Renal cortical epithelial cell (primary cell): ENCODE results near the gene ATP6V0B. TPM values are rescaled to one million over a fixed set of nuclear protein-coding genes. Genes with fewer than 3 reads are reported as not detected.

Experiments
- DNase-seq: peaks from one replicate; pipeline ENCODE4 v3.0.0-alpha.2; 2011; ENCODE audit warnings: low read depth
- total RNA-seq: library from RNA; depleted of rRNA; stranded (reverse); fragments of >200 nt; gene quantifications from 2 replicates; pipeline ENCODE4 v1.2.3, GENCODE V29; 2014

Gene ATP6V0B
- total RNA-seq, 1 donor from 2014 or later = 69.4 TPM

GRCh38 chr1:43969746-43970466 is 4.9 kb upstream of the ATP6V0B start, which contains the start of gene DPH2:
Gene DPH2 (plus strand): TSS chr1:43970010. CDS start chr1:43970176, 166 bp downstream.
- peak; percentile 95 for DNase-seq

- DNase-seq = no peak
Observed at GRCh38 chr1:43970502-43970901, 4.3 kb upstream of the ATP6V0B start.

- no peak for DNase-seq
Observed at GRCh38 chr1:43970911-43971310, 3.8 kb upstream of the ATP6V0B start.

GRCh38 chr1:43971336-43971980 is 3.3 kb upstream of the ATP6V0B start:
- no peak for DNase-seq

GRCh38 chr1:43973981-43974442 is 748 bp upstream of the ATP6V0B start:
- no peak for DNase-seq

GRCh38 chr1:43975249-43975961 is 645 bp downstream of the ATP6V0B start:
- DNase-seq = no peak

- DNase-seq = no peak
Observed at GRCh38 chr1:43976045-43976444, 1.3 kb downstream of the ATP6V0B start.

GRCh38 chr1:43976890-43977289 is 2.1 kb downstream of the ATP6V0B start:
- DNase-seq = no peak

GRCh38 chr1:43977376-43978263 is 2.9 kb downstream of the ATP6V0B start:
- no peak for DNase-seq

GRCh38 chr1:43978264-43978550 is 3.4 kb downstream of the ATP6V0B start:
- no peak for DNase-seq

- no peak for DNase-seq
Observed at GRCh38 chr1:43978551-43979260, 3.9 kb downstream of the ATP6V0B start, which contains the start of gene B4GALT2. Gene B4GALT2 (plus strand): TSS chr1:43979210. CDS start chr1:43981161, 1,951 bp downstream.

GRCh38 chr1:43979261-43979527 is 4.4 kb downstream of the ATP6V0B start:
- DNase-seq = no peak

GRCh38 chr1:43979528-43980254 is 4.9 kb downstream of the ATP6V0B start:
- DNase-seq = no peak

GRCh38 chr1:43980255-43981134 is 5.7 kb downstream of the ATP6V0B start:
- DNase-seq = peak; percentile 34

- DNase-seq = no peak
Observed at GRCh38 chr1:43981135-43981491, 6.4 kb downstream of the ATP6V0B start.

GRCh38 chr1:43981636-43982035 is 6.9 kb downstream of the ATP6V0B start:
- no peak for DNase-seq

- DNase-seq = no peak
Observed at GRCh38 chr1:43982241-43982640, 7.5 kb downstream of the ATP6V0B start.

GRCh38 chr1:43982808-43983207 is 8.0 kb downstream of the ATP6V0B start:
- no peak for DNase-seq

GRCh38 chr1:43983253-43983899 is 8.6 kb downstream of the ATP6V0B start:
- DNase-seq = no peak
